NCI-H1417 treated with DMSO at 0.1 percent for 48 hours (cell line): ENCODE data around the gene USP36.

Experiments used
- DNase-seq: peaks from one replicate; lab custom pipeline; 2025; lab: John Stamatoyannopoulos, UW

USP36 gene

GRCh38 chr17:78815696-78816095 lies 24.9 kb downstream of the USP36 start:
- no peak for DNase-seq

- no peak for DNase-seq
Measured at GRCh38 chr17:78812855-78813254, 27.8 kb downstream of the USP36 start.

GRCh38 chr17:78808163-78808562 lies 32.5 kb downstream of the USP36 start:
- DNase-seq = no peak

- no peak for DNase-seq
Measured at GRCh38 chr17:78806451-78806850, 34.2 kb downstream of the USP36 start.

GRCh38 chr17:78805301-78805700 lies 35.3 kb downstream of the USP36 start:
- no peak for DNase-seq

GRCh38 chr17:78804777-78805176 lies 35.8 kb downstream of the USP36 start:
- DNase-seq = no peak

- DNase-seq = no peak
Measured at GRCh38 chr17:78803186-78803845, 37.3 kb downstream of the USP36 start.

GRCh38 chr17:78802459-78802858 lies 38.2 kb downstream of the USP36 start:
- DNase-seq = no peak

- no peak for DNase-seq
Measured at GRCh38 chr17:78802008-78802407, 38.6 kb downstream of the USP36 start.

- no peak for DNase-seq
Measured at GRCh38 chr17:78800132-78800931, 40.3 kb downstream of the USP36 start.

GRCh38 chr17:78798695-78799559 lies 41.7 kb downstream of the USP36 start:
- no peak for DNase-seq

- DNase-seq = no peak
Measured at GRCh38 chr17:78797691-78798585, 42.7 kb downstream of the USP36 start.

- no peak for DNase-seq
Measured at GRCh38 chr17:78797213-78797612, 43.4 kb downstream of the USP36 start.

GRCh38 chr17:78796517-78796900 lies 44.1 kb downstream of the USP36 start:
- DNase-seq = no peak

- no peak for DNase-seq
Measured at GRCh38 chr17:78795861-78796516, 44.6 kb downstream of the USP36 start.

GRCh38 chr17:78794864-78795640 lies 45.6 kb downstream of the USP36 start:
- no peak for DNase-seq

- DNase-seq = no peak
Measured at GRCh38 chr17:78794399-78794798, 46.2 kb downstream of the USP36 start.

GRCh38 chr17:78793968-78794367 lies 46.6 kb downstream of the USP36 start:
- DNase-seq = no peak

GRCh38 chr17:78793415-78793814 lies 47.2 kb downstream of the USP36 start:
- DNase-seq = no peak
